Osteocyte (in vitro differentiated cells): ENCODE results near the gene SAMD7. TPM values are rescaled to one million over a fixed set of nuclear protein-coding genes. Genes with fewer than 3 reads are reported as not detected.

Source experiments
- DNase-seq: peaks from one replicate; pipeline ENCODE4 v3.0.0; 2021; ENCODE audit warnings: mixed read lengths; ENCODE audit not compliant: unreplicated experiment; ENCODE audit errors: extremely low spot score
- H3K27ac Mint-ChIP-seq: one replicate; pipeline ENCODE4 v1.8.0; 2021; ENCODE audit warnings: mild to moderate bottlenecking, mixed read lengths; ENCODE audit not compliant: unreplicated experiment
- H3K27me3 Mint-ChIP-seq: one replicate; pipeline ENCODE4 v1.8.0; 2021; ENCODE audit warnings: mixed read lengths; ENCODE audit not compliant: unreplicated experiment
- H3K36me3 Mint-ChIP-seq: one replicate; pipeline ENCODE4 v1.8.0; 2021; ENCODE audit warnings: mixed read lengths; ENCODE audit not compliant: unreplicated experiment
- H3K4me1 Mint-ChIP-seq: one replicate; pipeline ENCODE4 v1.8.0; 2021; ENCODE audit warnings: mixed read lengths; ENCODE audit not compliant: unreplicated experiment
- H3K4me3 Mint-ChIP-seq: one replicate; pipeline ENCODE4 v1.8.0; 2021; ENCODE audit warnings: mild to moderate bottlenecking, moderate library complexity, mixed read lengths; ENCODE audit not compliant: unreplicated experiment
- H3K9me3 Mint-ChIP-seq: one replicate; pipeline ENCODE4 v1.8.0; 2021; ENCODE audit warnings: mixed read lengths; ENCODE audit not compliant: unreplicated experiment
- total RNA-seq: library from RNA; stranded (reverse); gene quantifications from 2 replicates; pipeline ENCODE4 v1.2.1, GENCODE V29; 2021
- TF ChIP-seq, protein P1 (sequence below): fragments of 200-600 bp; sonication (generic); IDR thresholded peaks from 2 replicates; pipeline ENCODE4 v1.5.0; 2021; ENCODE audit warnings: antibody characterized with exemption, mild to moderate bottlenecking, moderate library complexity

Gene SAMD7
- total RNA-seq, 1 donor from 2014 or later: not detected

DNA sequence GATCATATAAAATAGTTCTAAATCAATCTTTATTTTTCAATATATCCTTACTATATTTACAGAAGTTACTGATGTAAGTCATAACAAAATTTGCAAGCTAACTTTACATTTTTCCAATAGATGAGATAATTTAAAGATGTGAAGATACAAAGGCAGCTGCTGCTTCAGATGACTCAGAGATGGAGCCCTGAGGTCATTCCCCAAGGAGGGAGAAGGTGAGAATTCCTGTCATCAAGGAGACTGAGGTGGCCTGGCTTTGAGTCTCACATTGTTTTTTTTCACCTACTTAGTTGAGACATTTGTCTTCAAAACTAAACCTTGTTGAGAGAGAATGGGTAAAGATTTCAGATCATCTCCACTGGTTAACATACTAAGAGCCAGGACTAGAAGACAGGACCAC lies 3.9 kb upstream of the SAMD7 start:
- peaks cover 12% of the 10 kb centered on the region for H3K27me3 Mint-ChIP-seq
- no peak overlapping the region for H3K4me3 Mint-ChIP-seq
- no peaks in the 10 kb centered on the region for H3K4me1 Mint-ChIP-seq
- H3K27ac Mint-ChIP-seq: no peak overlapping the region
- no peak for DNase-seq
- H3K36me3 Mint-ChIP-seq: no peaks in the 10 kb centered on the region
- TF ChIP-seq, protein P1, sequence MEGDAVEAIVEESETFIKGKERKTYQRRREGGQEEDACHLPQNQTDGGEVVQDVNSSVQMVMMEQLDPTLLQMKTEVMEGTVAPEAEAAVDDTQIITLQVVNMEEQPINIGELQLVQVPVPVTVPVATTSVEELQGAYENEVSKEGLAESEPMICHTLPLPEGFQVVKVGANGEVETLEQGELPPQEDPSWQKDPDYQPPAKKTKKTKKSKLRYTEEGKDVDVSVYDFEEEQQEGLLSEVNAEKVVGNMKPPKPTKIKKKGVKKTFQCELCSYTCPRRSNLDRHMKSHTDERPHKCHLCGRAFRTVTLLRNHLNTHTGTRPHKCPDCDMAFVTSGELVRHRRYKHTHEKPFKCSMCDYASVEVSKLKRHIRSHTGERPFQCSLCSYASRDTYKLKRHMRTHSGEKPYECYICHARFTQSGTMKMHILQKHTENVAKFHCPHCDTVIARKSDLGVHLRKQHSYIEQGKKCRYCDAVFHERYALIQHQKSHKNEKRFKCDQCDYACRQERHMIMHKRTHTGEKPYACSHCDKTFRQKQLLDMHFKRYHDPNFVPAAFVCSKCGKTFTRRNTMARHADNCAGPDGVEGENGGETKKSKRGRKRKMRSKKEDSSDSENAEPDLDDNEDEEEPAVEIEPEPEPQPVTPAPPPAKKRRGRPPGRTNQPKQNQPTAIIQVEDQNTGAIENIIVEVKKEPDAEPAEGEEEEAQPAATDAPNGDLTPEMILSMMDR: no peak
- no peaks in the 10 kb centered on the region for H3K9me3 Mint-ChIP-seq

DNA sequence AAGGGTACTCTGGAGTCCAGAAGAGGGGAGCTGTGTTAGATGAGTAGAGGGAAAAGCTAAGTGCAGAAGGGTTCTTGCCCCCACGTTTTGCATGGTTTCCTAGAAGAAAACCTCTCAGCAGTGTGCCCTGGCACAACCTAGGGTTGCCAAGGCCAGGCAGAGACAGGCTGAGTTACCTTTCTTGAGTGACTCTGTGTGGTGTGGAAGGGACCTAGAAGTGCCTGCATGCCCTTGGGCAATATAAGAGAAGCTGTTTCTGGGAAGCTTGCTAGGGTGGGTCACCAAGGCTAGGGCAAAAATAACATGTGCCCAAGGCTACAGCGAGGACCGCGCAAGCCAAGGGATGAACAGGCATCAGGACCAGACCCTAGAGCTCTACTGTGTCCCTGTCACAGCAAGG lies 3.4 kb upstream of the SAMD7 start:
- Mint-ChIP-seq H3K27me3 (peaks cover 12% of the 10 kb centered on the region), H3K9me3 (no peaks in the 10 kb centered on the region), H3K27ac (no peak overlapping the region), H3K36me3 (no peaks in the 10 kb centered on the region), H3K4me1 (no peaks in the 10 kb centered on the region), H3K4me3 (no peak overlapping the region)
- TF ChIP-seq, protein P1: no peak
- no peak for DNase-seq

DNA sequence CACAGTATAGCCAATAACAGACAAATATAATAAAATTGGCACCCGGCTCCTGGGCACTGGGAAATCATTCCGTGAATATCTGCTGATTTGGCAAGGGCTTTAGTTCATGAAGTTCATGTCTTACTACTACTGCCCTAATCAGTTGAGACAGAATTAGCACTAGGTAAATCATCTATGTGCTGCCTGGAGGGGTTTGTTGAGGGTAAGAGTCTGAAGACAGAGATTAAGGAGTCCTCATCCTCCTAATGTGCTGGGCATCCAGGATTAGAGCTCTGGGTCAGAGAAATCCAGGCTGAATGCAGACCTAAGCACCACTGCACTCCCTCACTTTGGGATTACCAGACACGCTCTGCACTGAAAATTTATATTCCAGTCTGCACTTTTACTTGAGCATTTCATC lies 2.0 kb downstream of the SAMD7 start:
- no peaks in the 10 kb centered on the region for H3K4me1 Mint-ChIP-seq
- TF ChIP-seq, protein P1: no peak
- H3K4me3 Mint-ChIP-seq: no peak overlapping the region
- DNase-seq: peak; percentile 6
- H3K9me3 Mint-ChIP-seq: no peaks in the 10 kb centered on the region
- no peak overlapping the region for H3K27ac Mint-ChIP-seq
- no peaks in the 10 kb centered on the region for H3K36me3 Mint-ChIP-seq
- H3K27me3 Mint-ChIP-seq: peaks cover 3% of the 10 kb centered on the region

DNA sequence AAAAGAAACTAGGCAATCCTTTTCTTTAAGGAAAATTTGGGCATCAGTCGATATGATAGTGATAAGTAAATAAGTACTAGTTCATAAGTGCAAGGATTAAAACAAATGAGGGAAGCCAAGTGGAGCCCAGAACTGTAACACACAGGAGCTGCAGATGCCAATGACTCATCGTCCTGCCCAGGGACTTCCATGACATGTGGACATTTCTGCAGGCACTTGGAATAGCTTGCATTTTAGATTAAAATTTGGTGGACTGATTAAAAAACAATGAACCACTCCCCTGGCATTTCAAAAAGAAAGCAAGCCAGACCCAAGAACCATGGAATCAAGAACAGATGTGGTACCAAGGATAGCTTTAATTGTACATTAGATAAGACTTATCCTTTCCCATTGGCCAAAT lies 2.9 kb downstream of the SAMD7 start:
- TF ChIP-seq, protein P1: no peak
- Mint-ChIP-seq H3K27ac (no peak overlapping the region), H3K4me1 (no peaks in the 10 kb centered on the region), H3K27me3 (peaks cover 3% of the 10 kb centered on the region), H3K4me3 (no peak overlapping the region), H3K9me3 (no peaks in the 10 kb centered on the region), H3K36me3 (no peaks in the 10 kb centered on the region)
- DNase-seq: peak; percentile 11

DNA sequence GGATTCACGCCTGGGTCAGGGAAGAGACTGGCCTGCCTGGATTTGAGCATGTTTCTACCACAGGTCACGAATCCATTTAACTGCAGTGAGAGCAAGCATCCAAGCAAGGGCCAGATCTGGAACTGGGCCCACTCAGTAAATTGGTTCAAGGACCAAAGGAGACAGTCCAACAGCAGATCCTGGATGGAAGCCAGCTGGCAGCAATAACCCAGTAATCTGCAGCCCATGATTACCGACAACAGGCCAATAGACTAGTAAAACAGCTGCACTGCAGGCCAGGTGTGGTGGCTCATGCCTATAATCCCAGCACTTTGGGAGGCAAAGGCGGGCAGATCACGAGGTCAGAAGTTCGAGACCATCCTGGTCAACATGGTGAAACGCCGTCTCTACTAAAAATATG lies 11.8 kb downstream of the SAMD7 start:
- Mint-ChIP-seq H3K9me3 (no peaks in the 10 kb centered on the region), H3K27ac (no peak overlapping the region), H3K4me3 (no peak overlapping the region), H3K36me3 (no peaks in the 10 kb centered on the region), H3K27me3 (peaks cover 12% of the 10 kb centered on the region), H3K4me1 (no peaks in the 10 kb centered on the region)
- no peak for DNase-seq
- TF ChIP-seq, protein P1: no peak
